HG02981 (cell line): ENCODE data around the gene CAPN10.

Experiments
- ATAC-seq: cut with Tn5 transposase; IDR thresholded peaks from one replicate; pipeline ENCODE4 v1.9.1; 2021; ENCODE audit warnings: mild to moderate bottlenecking, moderate library complexity; ENCODE audit not compliant: unreplicated experiment

The CAPN10 gene

GRCh38 chr2:240588669-240589068, 2.1 kb downstream of the CAPN10 start:
- no peak for ATAC-seq

- ATAC-seq = no peak
Measured at GRCh38 chr2:240589375-240589774, 2.8 kb downstream of the CAPN10 start.

GRCh38 chr2:240589850-240590525, 3.5 kb downstream of the CAPN10 start:
- no peak for ATAC-seq

GRCh38 chr2:240590681-240591111, 4.2 kb downstream of the CAPN10 start:
- no peak for ATAC-seq

- ATAC-seq = no peak
Measured at GRCh38 chr2:240591226-240591625, 4.7 kb downstream of the CAPN10 start.

- ATAC-seq = no peak
Measured at GRCh38 chr2:240591784-240592183, 5.2 kb downstream of the CAPN10 start.

- no peak for ATAC-seq
Measured at GRCh38 chr2:240593026-240593702, 6.6 kb downstream of the CAPN10 start.

GRCh38 chr2:240593703-240594451, 7.3 kb downstream of the CAPN10 start:
- ATAC-seq = no peak

- no peak for ATAC-seq
Measured at GRCh38 chr2:240594511-240595380, 8.2 kb downstream of the CAPN10 start.

GRCh38 chr2:240595381-240596079, 9.0 kb downstream of the CAPN10 start:
- ATAC-seq = no peak

GRCh38 chr2:240596080-240596460, 9.5 kb downstream of the CAPN10 start:
- no peak for ATAC-seq

- no peak for ATAC-seq
Measured at GRCh38 chr2:240596491-240596931, 10.0 kb downstream of the CAPN10 start.

- ATAC-seq = no peak
Measured at GRCh38 chr2:240597054-240597418, 10.5 kb downstream of the CAPN10 start.

- no peak for ATAC-seq
Measured at GRCh38 chr2:240597419-240598181, 11.1 kb downstream of the CAPN10 start.

GRCh38 chr2:240598311-240598911, 11.9 kb downstream of the CAPN10 start:
- ATAC-seq = no peak

GRCh38 chr2:240599141-240599583, 12.6 kb downstream of the CAPN10 start:
- no peak for ATAC-seq

- no peak for ATAC-seq
Measured at GRCh38 chr2:240600451-240600961, 14.0 kb downstream of the CAPN10 start.

- ATAC-seq = no peak
Measured at GRCh38 chr2:240601061-240601830, 14.7 kb downstream of the CAPN10 start.
